ENCODE results near the gene KCNIP2. TPM values are rescaled to one million over a fixed set of nuclear protein-coding genes. Genes with fewer than 3 reads are reported as not detected.
A peak's percentile ranks its signal among the peaks of the same experiment; 100 is the strongest.

The KCNIP2 gene
- total RNA-seq, 1 donor from 2014 or later, result 3.0 TPM

GRCh38 chr10:101776161-101776817, 67.3 kb downstream of the KCNIP2 start:
- no peak for ATAC-seq
- Histone ChIP-seq H3K36me3 (no peaks in the 10 kb centered on the region), H3K27ac (no peak overlapping the region), H3K4me3 (no peak overlapping the region), H3K9me3 (no peaks in the 10 kb centered on the region), H3K27me3 (peaks cover 67% of the 10 kb centered on the region), H3K4me1 (peaks cover 31% of the 10 kb centered on the region)
- intact Hi-C loops (cut with DNase I), result no loop called here
- TF ChIP-seq CTCF (IDR thresholded peaks at IDR 0.05), result no peak
- DNase-seq, result peak; percentile 59

Other genes starting within 250 kb of the KCNIP2 start
- gene FBXW4, start 148.6 kb downstream of the KCNIP2 start, total RNA-seq, result 94.3 TPM
- gene FGF8, start 67.7 kb downstream of the KCNIP2 start, total RNA-seq, result 1.2 TPM
- gene NPM3, start 60.4 kb downstream of the KCNIP2 start, total RNA-seq, result 18.0 TPM
- gene OGA, start 25.4 kb downstream of the KCNIP2 start, total RNA-seq, result 91.6 TPM
- 37.2 TPM for gene ARMH3, start 212.4 kb upstream of the KCNIP2 start, total RNA-seq
- gene HPS6, start 221.5 kb upstream of the KCNIP2 start, total RNA-seq, result 22.6 TPM